HCT116 (cell line): ENCODE measurements around the gene SF3B1.

Experiments
- ATF3 ChIP-seq: IDR thresholded peaks from 2 replicates; pipeline ENCODE4 v1.6.1; 2012
- CBX3 ChIP-seq: IDR thresholded peaks from 2 replicates; pipeline ENCODE4 v1.6.1; 2012; ENCODE audit warnings: low read depth
- EZH2 ChIP-seq: fragments of 200-600 bp; sonication (generic); IDR thresholded peaks from 2 replicates; pipeline ENCODE4 v1.6.1; 2017; ENCODE audit warnings: antibody characterized with exemption, mixed run types
- EZH2phosphoT487 ChIP-seq: fragments of 200-600 bp; IDR thresholded peaks from 2 replicates; pipeline ENCODE4 v1.6.1; 2018; ENCODE audit warnings: antibody characterized with exemption, borderline replicate concordance
- FOSL1 ChIP-seq: IDR thresholded peaks from 2 replicates; pipeline ENCODE4 v1.6.1; 2012; ENCODE audit warnings: low read depth
- POLR2A ChIP-seq: IDR thresholded peaks from 2 replicates; pipeline ENCODE4 v1.7.0; 2011; ENCODE audit warnings: borderline replicate concordance; ENCODE audit not compliant: insufficient read depth, insufficient read length; ENCODE audit errors: extremely low read depth
- POLR2AphosphoS5 ChIP-seq: IDR thresholded peaks from 2 replicates; pipeline ENCODE4 v1.6.1; 2011; ENCODE audit warnings: mild to moderate bottlenecking, low read depth, low read length, moderate library complexity
- RAD21 ChIP-seq: IDR thresholded peaks from 2 replicates; pipeline ENCODE4 v1.6.1; 2012; ENCODE audit warnings: low read depth, mild to moderate bottlenecking
- ZFX ChIP-seq: fragments of 450-650 bp; IDR thresholded peaks from 2 replicates; pipeline ENCODE4 v1.6.1; 2017
- ZNF274 ChIP-seq: fragments of 200-500 bp; sonication (Bioruptor generic); IDR thresholded peaks from 2 replicates; pipeline ENCODE4 v1.6.1; 2014; ENCODE audit warnings: mild to moderate bottlenecking, low read depth, low read length, inconsistent platforms
- TF ChIP-seq, protein P1 (sequence below): IDR thresholded peaks from 2 replicates; pipeline ENCODE4 v1.6.1; 2011; ENCODE audit warnings: mild to moderate bottlenecking, low read length, moderate library complexity; ENCODE audit not compliant: insufficient replicate concordance; ENCODE audit errors: extremely low read depth
- TF ChIP-seq, protein P2 (sequence below), 3 experiments: fragments of 200-600 bp in 1 of 3; sonication (generic) in 1 of 3; IDR thresholded peaks in 2 of 3; conservative IDR thresholded peaks in 1 of 3; 2 replicates each; pipeline ENCODE4 v1.5.1; 2012 to 2017; ENCODE audit warnings: low read depth in 2 of 3, low read length in 2 of 3, antibody characterized with exemption in 1 of 3, borderline replicate concordance in 1 of 3, control low read depth in 1 of 3, mild to moderate bottlenecking in 1 of 3, mixed read lengths in 1 of 3, mixed run types in 1 of 3, moderate library complexity in 1 of 3; ENCODE audit not compliant: insufficient read depth in 1 of 3
- TF ChIP-seq, protein P3 (sequence below): IDR thresholded peaks from 2 replicates; pipeline ENCODE4 v1.6.1; 2012

DNA sequence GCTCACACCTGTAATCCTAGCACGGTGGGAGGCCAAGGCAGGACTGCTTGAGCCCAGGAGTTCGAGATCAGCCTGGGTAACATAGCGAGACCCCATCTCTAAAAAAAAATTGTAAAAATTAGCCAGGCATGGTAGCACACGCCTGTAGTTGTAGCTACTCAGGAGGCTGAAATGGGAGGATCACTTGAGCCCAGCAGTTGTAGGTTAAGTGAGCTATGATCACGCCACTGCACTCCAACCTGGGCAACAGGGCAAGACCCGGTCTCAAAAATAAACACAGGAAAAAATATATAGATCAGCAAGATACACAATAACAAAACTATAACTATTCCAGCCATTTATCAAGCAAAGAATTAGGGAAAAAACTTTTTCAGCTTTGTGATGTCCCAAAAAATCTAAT, 3.0 kb downstream of the SF3B1 start:
- TF ChIP-seq EZH2 (no peak), ZNF274 (no peak), RAD21 (no peak), EZH2phosphoT487 (no peak), POLR2A (no peak), POLR2AphosphoS5 (no peak), ATF3 (no peak), ZFX (no peak), FOSL1 (no peak), CBX3 (no peak)
- TF ChIP-seq, protein P1, sequence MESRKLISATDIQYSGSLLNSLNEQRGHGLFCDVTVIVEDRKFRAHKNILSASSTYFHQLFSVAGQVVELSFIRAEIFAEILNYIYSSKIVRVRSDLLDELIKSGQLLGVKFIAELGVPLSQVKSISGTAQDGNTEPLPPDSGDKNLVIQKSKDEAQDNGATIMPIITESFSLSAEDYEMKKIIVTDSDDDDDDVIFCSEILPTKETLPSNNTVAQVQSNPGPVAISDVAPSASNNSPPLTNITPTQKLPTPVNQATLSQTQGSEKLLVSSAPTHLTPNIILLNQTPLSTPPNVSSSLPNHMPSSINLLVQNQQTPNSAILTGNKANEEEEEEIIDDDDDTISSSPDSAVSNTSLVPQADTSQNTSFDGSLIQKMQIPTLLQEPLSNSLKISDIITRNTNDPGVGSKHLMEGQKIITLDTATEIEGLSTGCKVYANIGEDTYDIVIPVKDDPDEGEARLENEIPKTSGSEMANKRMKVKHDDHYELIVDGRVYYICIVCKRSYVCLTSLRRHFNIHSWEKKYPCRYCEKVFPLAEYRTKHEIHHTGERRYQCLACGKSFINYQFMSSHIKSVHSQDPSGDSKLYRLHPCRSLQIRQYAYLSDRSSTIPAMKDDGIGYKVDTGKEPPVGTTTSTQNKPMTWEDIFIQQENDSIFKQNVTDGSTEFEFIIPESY = no peak
- TF ChIP-seq, protein P2, sequence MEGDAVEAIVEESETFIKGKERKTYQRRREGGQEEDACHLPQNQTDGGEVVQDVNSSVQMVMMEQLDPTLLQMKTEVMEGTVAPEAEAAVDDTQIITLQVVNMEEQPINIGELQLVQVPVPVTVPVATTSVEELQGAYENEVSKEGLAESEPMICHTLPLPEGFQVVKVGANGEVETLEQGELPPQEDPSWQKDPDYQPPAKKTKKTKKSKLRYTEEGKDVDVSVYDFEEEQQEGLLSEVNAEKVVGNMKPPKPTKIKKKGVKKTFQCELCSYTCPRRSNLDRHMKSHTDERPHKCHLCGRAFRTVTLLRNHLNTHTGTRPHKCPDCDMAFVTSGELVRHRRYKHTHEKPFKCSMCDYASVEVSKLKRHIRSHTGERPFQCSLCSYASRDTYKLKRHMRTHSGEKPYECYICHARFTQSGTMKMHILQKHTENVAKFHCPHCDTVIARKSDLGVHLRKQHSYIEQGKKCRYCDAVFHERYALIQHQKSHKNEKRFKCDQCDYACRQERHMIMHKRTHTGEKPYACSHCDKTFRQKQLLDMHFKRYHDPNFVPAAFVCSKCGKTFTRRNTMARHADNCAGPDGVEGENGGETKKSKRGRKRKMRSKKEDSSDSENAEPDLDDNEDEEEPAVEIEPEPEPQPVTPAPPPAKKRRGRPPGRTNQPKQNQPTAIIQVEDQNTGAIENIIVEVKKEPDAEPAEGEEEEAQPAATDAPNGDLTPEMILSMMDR (IDR thresholded peaks at IDR 0.05 in 2 of 3, conservative IDR thresholded peaks at IDR 0.05 in 1 of 3; ENCODE audit: borderline replicate concordance in 1 of 3, insufficient read depth in 1 of 3, low read depth in 2 of 3, low read length in 2 of 3) = no peak
- TF ChIP-seq, protein P3, sequence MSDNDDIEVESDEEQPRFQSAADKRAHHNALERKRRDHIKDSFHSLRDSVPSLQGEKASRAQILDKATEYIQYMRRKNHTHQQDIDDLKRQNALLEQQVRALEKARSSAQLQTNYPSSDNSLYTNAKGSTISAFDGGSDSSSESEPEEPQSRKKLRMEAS = no peak
